CD4-positive, alpha-beta T cell treated with Interleukin-1 beta for 1 hour (primary cell): ENCODE data around the gene SLC12A8.

Source experiments
- DNase-seq, 2 donors: peaks; one replicate each; pipeline ENCODE4 v3.0.0-alpha.2; 2020 to 2022

Gene SLC12A8, protein sequence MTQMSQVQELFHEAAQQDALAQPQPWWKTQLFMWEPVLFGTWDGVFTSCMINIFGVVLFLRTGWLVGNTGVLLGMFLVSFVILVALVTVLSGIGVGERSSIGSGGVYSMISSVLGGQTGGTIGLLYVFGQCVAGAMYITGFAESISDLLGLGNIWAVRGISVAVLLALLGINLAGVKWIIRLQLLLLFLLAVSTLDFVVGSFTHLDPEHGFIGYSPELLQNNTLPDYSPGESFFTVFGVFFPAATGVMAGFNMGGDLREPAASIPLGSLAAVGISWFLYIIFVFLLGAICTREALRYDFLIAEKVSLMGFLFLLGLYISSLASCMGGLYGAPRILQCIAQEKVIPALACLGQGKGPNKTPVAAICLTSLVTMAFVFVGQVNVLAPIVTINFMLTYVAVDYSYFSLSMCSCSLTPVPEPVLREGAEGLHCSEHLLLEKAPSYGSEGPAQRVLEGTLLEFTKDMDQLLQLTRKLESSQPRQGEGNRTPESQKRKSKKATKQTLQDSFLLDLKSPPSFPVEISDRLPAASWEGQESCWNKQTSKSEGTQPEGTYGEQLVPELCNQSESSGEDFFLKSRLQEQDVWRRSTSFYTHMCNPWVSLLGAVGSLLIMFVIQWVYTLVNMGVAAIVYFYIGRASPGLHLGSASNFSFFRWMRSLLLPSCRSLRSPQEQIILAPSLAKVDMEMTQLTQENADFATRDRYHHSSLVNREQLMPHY

DNA sequence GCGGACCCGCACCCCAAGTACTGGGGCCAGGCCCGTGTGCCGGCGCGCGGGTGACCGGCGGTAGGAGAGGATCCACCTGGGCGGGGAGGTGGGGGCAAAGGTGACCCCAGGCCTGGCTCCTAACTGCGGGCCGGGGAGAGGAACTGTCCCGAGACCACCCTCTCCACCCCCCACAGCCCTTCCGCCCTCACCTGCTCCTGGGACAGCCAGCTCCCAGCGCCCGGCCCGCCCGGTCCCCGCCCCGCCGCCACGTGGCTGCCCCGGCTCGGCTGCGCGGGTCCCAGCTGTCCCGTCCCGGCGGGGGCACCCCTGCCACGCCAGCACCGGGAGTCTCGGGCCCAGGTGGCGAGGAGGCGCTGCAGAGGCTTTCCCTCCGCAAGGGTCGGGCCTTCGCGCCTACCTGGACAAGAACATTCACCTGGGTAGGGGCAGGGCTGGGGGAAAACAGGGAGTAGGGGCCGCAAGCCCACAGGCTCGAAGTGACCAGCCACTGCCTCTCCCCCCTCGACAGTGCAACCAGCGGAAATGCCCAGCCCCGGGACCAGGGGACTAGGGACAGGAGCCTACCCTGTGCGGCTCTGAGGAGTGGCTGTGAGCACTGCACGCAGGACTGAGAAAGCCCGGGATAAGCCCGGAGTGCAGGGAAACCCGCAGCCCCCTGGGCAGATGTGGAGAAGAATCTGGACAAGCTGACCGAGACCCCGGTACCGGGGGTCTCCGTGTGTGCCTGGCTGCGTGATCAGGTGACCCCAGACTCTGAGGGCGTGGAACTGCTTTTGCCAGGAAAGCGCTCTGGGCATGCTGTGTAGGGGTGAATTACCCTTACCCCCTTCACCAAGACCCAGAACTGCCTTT, at the start of gene SLC12A8:
TSS of gene SLC12A8 (minus strand) at position 240 of the 855 bp plus-strand sequence. CDS start 1,399 bp downstream, outside the sequence.
- no peak for DNase-seq

DNA sequence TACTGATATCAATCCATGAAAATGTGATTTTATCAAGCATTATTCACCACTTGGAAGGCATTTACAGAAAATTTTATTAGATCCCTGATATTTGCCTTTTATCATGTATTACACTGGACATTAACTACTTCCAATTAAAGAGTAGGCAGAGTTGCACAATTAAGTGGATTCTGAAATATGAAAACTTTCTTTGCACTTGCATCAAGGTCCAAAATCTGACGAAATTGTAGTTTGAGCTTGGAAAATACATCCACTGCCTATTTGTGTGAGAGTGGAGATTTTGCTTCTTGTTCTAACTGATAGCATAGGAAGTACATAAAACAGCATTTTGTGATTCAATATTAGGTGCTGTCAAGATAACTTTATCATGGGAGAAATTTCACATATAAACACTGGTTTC, 49.6 kb upstream of the SLC12A8 start:
- DNase-seq, result no peak

- no peak for DNase-seq
Observed at GRCh38 chr3:125261031-125261430, 48.5 kb upstream of the SLC12A8 start.

GRCh38 chr3:125260158-125260557, 47.6 kb upstream of the SLC12A8 start:
- DNase-seq, result no peak

GRCh38 chr3:125257536-125257935, 45.0 kb upstream of the SLC12A8 start:
- DNase-seq, result no peak

DNA sequence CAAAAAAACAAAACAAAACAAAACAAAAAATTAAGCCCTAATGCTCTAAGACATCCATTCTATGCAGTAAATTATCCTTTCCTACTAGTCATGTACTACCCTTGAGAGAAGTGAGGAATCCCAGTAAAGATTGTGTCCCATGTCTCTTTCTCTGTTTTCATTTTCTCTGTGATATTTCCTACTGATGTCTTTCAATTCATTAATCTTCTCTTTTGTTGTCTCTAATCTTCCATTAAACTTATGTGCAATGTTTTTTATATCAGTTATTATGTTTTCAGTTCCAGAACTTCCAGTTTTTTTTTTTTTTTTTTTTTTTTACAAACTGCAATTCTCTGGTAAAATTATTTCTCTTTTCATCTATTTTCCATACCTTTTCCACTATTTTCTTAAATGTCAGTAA, 44.1 kb upstream of the SLC12A8 start:
- no peak for DNase-seq

DNA sequence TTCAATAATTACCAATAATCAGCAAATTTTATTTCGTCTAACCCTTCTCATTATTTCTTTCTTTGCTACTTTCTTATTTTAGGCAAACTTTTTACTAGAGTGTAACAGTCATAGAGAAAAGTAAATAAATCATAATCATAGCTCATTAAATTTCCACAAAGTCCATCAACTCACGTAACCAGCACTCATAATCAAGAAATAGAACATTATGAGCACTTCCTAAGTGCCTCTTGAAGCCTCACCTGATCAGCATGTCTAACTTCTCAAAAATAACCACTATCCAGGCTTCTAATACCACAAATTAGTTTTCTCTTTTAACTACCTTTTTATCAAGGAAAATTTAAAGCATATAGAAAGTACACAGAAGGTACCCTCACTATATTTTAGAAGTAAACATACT, 38.4 kb upstream of the SLC12A8 start:
- DNase-seq, result no peak

- no peak for DNase-seq
Observed at GRCh38 chr3:125246237-125246636, 33.7 kb upstream of the SLC12A8 start.

DNA sequence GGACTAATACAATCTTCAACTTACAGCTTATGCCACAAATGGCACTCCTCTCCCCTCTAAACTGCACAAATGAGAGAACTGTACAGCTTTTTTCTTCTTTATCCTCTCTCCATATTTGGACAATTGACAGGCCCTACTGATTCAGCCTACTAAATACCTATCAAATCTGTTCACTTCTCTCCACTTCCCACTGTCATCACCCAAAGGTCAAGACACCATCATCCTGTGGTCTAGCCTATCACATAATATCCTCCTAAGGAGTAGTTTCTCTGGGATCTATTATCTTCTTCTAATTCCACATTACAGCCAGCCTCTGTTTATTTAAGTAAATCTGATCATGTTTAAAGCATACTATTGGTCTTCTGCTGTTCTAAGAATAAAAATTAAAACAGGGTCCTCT, 33.0 kb upstream of the SLC12A8 start:
- no peak for DNase-seq

DNA sequence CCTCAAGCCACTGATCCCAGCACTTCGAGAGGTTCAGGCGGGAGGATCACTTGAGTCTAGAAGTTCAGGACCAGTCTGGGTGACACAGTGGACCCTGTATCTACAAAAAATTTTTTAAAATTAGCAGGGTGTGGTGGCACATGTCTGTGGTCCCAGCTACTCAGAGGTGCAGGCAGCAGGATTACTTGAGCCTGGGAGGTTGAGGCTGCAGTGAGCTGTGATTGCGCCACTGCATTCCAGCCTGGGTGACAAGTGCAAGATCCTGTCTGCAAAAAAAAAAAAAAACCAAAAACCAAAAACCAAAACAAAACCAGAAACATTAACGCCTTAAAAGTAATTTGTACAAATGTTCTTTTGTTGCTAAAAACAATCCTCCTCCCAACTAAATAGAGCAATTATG, 27.9 kb upstream of the SLC12A8 start:
- DNase-seq, result no peak

DNA sequence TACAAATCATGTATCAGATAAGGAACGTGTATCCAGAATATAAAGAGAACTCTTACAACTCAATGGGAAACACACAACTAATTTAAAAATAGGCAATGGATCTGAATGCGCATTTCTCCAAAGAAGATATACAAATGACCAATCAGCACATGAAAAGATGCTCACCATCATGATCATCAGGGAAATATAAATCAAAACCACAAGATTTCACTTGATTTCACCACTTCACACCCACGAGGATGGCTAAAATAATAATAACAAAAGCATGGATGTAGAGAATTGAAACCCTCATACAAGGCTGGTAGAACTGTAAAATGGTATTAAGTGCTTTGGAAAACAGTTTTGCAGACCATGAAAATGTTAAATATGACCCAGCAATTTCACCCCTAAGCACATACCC, 26.7 kb upstream of the SLC12A8 start:
- no peak for DNase-seq

DNA sequence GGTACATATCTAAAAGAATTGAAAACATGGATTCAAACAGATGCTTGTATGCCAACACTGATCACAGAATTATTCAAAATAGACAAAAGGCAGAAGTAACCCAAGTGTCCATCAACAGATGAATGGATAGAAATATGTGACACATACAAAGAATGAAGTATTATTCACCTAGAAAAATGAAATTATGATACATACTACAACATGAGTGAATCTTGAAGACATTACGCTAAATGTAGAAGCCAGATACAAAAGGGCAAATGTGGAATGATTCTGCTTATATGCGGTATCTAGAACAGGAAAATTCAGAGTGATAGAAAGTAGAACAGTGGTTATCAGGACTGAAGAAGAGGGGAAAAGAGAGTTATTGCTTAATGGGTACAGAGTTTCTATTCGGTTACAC, 26.2 kb upstream of the SLC12A8 start:
- DNase-seq, result no peak

- no peak for DNase-seq
Observed at GRCh38 chr3:125236331-125236903, 23.9 kb upstream of the SLC12A8 start.

DNA sequence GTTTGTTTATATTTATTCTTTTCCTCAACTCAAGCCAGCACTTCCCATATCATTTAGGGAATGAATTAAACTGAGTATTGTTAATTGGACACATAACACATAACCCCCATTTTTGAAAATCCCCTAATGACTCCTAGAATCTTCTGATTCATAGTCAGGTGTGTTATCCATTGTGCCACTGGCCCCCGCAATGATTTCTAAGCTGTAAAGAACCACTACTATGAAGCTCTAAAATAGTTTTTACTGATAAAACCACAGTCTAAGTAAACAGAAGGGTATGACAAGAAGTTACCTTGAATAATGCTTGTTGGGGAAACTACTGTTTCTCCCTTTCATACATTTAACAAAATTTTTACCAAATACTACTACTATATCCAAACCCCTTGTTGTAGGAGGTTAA, 22.3 kb upstream of the SLC12A8 start:
- no peak for DNase-seq

DNA sequence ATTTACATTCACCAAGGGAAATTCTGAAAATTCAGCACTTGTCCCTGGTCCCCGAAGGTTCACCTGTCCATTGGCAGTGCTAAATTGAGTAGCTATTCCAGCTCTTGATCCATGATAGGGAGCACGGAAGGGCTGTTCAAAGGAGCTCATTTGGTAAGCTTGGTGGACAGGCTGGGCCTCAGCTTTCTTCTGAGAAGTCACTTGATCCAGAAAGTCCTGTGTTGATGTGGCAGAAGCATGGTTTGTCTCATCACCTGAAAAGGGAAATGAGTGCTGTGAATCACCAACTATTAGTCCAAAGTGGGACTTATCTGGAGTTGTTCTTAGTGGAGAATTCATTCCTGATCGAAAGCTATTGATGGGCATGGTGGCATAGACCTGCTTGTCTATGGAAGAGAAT, 19.9 kb upstream of the SLC12A8 start:
- no peak for DNase-seq

DNA sequence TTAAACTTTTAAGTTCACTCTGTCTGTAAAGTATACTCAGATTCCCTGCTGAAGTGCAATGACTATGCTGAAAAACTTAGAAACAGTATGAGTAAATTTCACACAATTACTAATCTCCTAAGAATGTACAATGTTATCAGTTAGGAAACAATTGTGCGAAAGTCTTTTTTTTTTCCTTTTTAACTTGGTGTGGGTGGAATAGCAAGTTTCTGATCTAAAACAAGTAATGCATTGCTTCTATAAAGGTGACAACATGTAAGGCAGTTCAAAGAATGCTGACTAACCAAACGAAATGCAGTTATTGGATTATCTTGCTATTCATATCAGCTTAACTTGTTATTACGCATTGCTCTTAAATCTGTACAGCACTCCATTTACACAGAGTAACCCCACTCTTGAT, 19.3 kb upstream of the SLC12A8 start:
- DNase-seq, result no peak

GRCh38 chr3:125229707-125230106, 17.2 kb upstream of the SLC12A8 start:
- DNase-seq, result no peak

GRCh38 chr3:125229168-125229567, 16.6 kb upstream of the SLC12A8 start:
- DNase-seq, result no peak

- no peak for DNase-seq
Observed at GRCh38 chr3:125221831-125222230, 9.3 kb upstream of the SLC12A8 start.

- no peak for DNase-seq
Observed at GRCh38 chr3:125220727-125221429, 8.3 kb upstream of the SLC12A8 start.

GRCh38 chr3:125220183-125220582, 7.6 kb upstream of the SLC12A8 start:
- no peak for DNase-seq

GRCh38 chr3:125219261-125219701, 6.7 kb upstream of the SLC12A8 start:
- DNase-seq, result no peak
